ENCODE measurements around the gene SAC3D1. TPM values are rescaled to one million over a fixed set of nuclear protein-coding genes. Genes with fewer than 3 reads are reported as not detected.

SAC3D1 gene
- total and polyA plus RNA-seq, 9 of the 15 experiments (the other 6 are each of a cell fraction or from before 2014, with no cell fraction given) = 0.20 to 35.2 (median 5.8) TPM

DNA sequence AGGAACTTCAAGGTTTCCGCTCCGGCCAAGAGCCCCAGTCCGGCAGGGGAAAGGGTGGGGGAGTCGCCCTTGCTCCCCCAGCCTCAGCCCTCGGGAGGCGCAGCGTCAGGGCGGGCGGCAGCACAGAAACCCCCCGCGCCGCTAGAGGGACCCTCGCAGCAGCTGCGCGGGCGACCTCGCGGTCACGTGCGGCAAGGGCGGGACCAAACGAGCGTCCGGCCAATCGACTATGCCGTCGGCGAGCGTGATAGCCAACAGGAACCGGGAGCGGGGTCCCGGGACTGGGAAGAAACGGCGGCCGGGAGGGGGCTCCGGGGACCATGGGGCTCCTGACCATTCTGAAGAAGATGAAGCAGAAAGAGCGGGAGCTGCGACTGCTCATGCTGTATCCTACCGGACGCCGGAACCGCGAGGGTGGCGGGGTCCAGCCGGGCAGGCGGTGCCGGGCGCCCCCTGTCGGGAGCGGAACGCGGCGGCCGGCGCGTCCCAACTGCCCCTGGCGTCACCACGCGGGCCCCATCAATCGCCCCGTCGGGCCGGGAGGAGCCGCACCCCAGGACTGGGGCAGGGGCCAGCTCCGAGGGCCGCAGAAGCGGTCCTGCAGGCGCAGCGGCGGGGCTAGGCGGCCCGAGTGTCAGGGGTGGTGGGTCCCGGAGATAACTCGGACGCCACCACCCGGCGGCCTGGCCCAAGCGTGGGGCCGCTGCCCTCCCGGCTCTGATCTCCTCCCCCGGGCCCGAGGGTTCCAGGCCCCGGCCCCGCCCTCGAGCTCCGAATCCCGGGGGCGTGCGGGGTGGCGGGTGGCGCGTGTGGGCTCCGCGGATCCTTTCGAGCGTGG is 26.9 kb upstream of the SAC3D1 start, which contains the start of gene ARL2 (continued):
- TF ChIP-seq, protein P1, sequence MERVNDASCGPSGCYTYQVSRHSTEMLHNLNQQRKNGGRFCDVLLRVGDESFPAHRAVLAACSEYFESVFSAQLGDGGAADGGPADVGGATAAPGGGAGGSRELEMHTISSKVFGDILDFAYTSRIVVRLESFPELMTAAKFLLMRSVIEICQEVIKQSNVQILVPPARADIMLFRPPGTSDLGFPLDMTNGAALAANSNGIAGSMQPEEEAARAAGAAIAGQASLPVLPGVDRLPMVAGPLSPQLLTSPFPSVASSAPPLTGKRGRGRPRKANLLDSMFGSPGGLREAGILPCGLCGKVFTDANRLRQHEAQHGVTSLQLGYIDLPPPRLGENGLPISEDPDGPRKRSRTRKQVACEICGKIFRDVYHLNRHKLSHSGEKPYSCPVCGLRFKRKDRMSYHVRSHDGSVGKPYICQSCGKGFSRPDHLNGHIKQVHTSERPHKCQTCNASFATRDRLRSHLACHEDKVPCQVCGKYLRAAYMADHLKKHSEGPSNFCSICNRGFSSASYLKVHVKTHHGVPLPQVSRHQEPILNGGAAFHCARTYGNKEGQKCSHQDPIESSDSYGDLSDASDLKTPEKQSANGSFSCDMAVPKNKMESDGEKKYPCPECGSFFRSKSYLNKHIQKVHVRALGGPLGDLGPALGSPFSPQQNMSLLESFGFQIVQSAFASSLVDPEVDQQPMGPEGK (CRISPR knock-in tag; IDR thresholded peaks at IDR 0.05; ENCODE audit: borderline replicate concordance) = no peak
- TF ChIP-seq ARNT (IDR thresholded peaks at IDR 0.05) = no peak; a peak in 1 of 4 replicates
- peak; percentile 74 for TF ChIP-seq LCOR (CRISPR knock-in tag; IDR thresholded peaks at IDR 0.05)
- TF ChIP-seq, protein P2, sequence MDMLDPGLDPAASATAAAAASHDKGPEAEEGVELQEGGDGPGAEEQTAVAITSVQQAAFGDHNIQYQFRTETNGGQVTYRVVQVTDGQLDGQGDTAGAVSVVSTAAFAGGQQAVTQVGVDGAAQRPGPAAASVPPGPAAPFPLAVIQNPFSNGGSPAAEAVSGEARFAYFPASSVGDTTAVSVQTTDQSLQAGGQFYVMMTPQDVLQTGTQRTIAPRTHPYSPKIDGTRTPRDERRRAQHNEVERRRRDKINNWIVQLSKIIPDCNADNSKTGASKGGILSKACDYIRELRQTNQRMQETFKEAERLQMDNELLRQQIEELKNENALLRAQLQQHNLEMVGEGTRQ (CRISPR knock-in tag; IDR thresholded peaks at IDR 0.05) = peak; percentile 100
- no peak for TF ChIP-seq PHTF2 (CRISPR knock-in tag; IDR thresholded peaks at IDR 0.05)
- TF ChIP-seq, protein P3, sequence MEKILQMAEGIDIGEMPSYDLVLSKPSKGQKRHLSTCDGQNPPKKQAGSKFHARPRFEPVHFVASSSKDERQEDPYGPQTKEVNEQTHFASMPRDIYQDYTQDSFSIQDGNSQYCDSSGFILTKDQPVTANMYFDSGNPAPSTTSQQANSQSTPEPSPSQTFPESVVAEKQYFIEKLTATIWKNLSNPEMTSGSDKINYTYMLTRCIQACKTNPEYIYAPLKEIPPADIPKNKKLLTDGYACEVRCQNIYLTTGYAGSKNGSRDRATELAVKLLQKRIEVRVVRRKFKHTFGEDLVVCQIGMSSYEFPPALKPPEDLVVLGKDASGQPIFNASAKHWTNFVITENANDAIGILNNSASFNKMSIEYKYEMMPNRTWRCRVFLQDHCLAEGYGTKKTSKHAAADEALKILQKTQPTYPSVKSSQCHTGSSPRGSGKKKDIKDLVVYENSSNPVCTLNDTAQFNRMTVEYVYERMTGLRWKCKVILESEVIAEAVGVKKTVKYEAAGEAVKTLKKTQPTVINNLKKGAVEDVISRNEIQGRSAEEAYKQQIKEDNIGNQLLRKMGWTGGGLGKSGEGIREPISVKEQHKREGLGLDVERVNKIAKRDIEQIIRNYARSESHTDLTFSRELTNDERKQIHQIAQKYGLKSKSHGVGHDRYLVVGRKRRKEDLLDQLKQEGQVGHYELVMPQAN (IDR thresholded peaks at IDR 0.05; ENCODE audit: borderline replicate concordance) = peak; percentile 85
- TF ChIP-seq ZNF197 (CRISPR knock-in tag; IDR thresholded peaks at IDR 0.05; ENCODE audit: low read depth) = no peak
- TF ChIP-seq MAFK (IDR thresholded peaks at IDR 0.05; ENCODE audit: low read length) = no peak
- TF ChIP-seq MYNN (IDR thresholded peaks at IDR 0.05) = 0 out of 2 replicates have a peak, but pooled peaks have one; percentile 34
- no peak for TF ChIP-seq MYNN (CRISPR knock-in tag; IDR thresholded peaks at IDR 0.05)
- TF ChIP-seq SRF (CRISPR knock-in tag; IDR thresholded peaks at IDR 0.05) = no peak; a peak in 1 of 4 replicates
- TF ChIP-seq, protein P4, sequence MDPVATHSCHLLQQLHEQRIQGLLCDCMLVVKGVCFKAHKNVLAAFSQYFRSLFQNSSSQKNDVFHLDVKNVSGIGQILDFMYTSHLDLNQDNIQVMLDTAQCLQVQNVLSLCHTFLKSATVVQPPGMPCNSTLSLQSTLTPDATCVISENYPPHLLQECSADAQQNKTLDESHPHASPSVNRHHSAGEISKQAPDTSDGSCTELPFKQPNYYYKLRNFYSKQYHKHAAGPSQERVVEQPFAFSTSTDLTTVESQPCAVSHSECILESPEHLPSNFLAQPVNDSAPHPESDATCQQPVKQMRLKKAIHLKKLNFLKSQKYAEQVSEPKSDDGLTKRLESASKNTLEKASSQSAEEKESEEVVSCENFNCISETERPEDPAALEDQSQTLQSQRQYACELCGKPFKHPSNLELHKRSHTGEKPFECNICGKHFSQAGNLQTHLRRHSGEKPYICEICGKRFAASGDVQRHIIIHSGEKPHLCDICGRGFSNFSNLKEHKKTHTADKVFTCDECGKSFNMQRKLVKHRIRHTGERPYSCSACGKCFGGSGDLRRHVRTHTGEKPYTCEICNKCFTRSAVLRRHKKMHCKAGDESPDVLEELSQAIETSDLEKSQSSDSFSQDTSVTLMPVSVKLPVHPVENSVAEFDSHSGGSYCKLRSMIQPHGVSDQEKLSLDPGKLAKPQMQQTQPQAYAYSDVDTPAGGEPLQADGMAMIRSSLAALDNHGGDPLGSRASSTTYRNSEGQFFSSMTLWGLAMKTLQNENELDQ (CRISPR knock-in tag; IDR thresholded peaks at IDR 0.05; ENCODE audit: borderline replicate concordance) = peak; percentile 68; the same call in 1 of the 2 replicates
- TF ChIP-seq HDAC6 (IDR thresholded peaks at IDR 0.05; ENCODE audit: low read depth, low read length) = no peak
- no peak; the same call in 1 of the 2 replicates for TF ChIP-seq STAG1 (CRISPR knock-in tag; IDR thresholded peaks at IDR 0.05; ENCODE audit: borderline replicate concordance)
- TF ChIP-seq, protein P5, sequence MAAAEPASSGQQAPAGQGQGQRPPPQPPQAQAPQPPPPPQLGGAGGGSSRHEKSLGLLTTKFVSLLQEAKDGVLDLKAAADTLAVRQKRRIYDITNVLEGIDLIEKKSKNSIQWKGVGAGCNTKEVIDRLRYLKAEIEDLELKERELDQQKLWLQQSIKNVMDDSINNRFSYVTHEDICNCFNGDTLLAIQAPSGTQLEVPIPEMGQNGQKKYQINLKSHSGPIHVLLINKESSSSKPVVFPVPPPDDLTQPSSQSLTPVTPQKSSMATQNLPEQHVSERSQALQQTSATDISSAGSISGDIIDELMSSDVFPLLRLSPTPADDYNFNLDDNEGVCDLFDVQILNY (CRISPR knock-in tag; IDR thresholded peaks at IDR 0.05) = peak; percentile 96
- no peak for TF ChIP-seq HMG20A (CRISPR knock-in tag; conservative IDR thresholded peaks at IDR 0.05)
- TF ChIP-seq BACH1 (tag; IDR thresholded peaks at IDR 0.05) = no peak
- peak in 1 of 2 experiments; percentile 86; a peak in 2 of 4 replicates for TF ChIP-seq FOXA3 (CRISPR knock-in tag; conservative IDR thresholded peaks at IDR 0.05 in 1 of 2, IDR thresholded peaks at IDR 0.05 in 1 of 2)
